ENCODE measurements around the gene CAMK2A. TPM values are rescaled to one million over a fixed set of nuclear protein-coding genes. Genes with fewer than 3 reads are reported as not detected.

Gene CAMK2A
- total and polyA plus RNA-seq, 2 donors (not counting 1 experiment from before 2014, with no cell fraction given), result 2.1 to 3.1 TPM

DNA sequence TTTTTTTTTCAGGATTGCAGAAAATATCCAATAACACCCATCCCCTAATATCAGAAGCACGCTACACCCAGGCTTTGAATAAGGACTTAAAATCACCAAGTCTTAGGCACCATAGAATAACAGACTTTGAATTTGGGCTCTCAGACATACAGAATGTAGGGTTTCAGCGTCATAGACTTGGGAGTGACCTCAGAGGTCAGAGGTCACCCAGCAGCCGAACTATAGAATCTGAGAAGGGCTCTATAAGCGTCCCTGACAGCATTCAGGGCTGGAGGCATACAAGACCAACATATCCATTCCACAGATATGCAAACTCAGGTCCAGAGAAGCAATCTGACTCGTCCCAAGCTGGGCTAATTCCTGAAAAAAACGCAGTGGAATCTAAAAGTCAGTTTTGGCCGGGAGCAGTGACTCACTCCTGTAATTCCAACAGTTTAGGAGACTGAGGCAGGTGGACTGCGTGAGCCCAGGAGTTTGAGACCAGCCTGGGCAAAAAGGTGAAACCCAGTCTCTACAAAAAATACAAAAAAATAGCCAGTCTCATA, 65.0 kb downstream of the CAMK2A start:
- TF ChIP-seq EZH2 (IDR thresholded peaks at IDR 0.05; ENCODE audit: low read length, missing control alignments), result no peak
- TF ChIP-seq, protein P1, sequence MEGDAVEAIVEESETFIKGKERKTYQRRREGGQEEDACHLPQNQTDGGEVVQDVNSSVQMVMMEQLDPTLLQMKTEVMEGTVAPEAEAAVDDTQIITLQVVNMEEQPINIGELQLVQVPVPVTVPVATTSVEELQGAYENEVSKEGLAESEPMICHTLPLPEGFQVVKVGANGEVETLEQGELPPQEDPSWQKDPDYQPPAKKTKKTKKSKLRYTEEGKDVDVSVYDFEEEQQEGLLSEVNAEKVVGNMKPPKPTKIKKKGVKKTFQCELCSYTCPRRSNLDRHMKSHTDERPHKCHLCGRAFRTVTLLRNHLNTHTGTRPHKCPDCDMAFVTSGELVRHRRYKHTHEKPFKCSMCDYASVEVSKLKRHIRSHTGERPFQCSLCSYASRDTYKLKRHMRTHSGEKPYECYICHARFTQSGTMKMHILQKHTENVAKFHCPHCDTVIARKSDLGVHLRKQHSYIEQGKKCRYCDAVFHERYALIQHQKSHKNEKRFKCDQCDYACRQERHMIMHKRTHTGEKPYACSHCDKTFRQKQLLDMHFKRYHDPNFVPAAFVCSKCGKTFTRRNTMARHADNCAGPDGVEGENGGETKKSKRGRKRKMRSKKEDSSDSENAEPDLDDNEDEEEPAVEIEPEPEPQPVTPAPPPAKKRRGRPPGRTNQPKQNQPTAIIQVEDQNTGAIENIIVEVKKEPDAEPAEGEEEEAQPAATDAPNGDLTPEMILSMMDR (conservative IDR thresholded peaks at IDR 0.05 in 1 of 2, IDR thresholded peaks at IDR 0.05 in 1 of 2; ENCODE audit: low read depth in 1 of 2, low read length in 2 of 2), result no peak
- no peaks in the 10 kb centered on the region for H3K79me2 ChIP-seq (ENCODE audit: control insufficient read depth, insufficient read depth, low read length)
- H3K27ac ChIP-seq (ENCODE audit: insufficient read depth, low read length), result no peak overlapping the region
- no peaks in the 10 kb centered on the region for H3K27me3 ChIP-seq (ENCODE audit: control insufficient read depth, insufficient read depth, low read length)
- no peak overlapping the region for H3K4me2 ChIP-seq (ENCODE audit: extremely low read depth, insufficient read depth, low read length)
- no peaks in the 10 kb centered on the region for H3K4me1 ChIP-seq (ENCODE audit: control insufficient read depth, extremely low read depth, insufficient read depth, low read length)
- H3K4me3 ChIP-seq (replicated peaks in 1 of 4; ENCODE audit: control extremely low read depth in 1 of 4, insufficient read depth in 1 of 4, low read depth in 3 of 4, low read length in 4 of 4), result no peak overlapping the region
- H3K36me3 ChIP-seq (ENCODE audit: control insufficient read depth, insufficient read depth, low read length), result no peaks in the 10 kb centered on the region
- peak in 1 of 2 donors; percentile 27 for DNase-seq (ENCODE audit: low read depth in 2 of 2)
- no peak overlapping the region for H3K9ac ChIP-seq (ENCODE audit: insufficient read depth, low read length)
- no peaks in the 10 kb centered on the region for H4K20me1 ChIP-seq (ENCODE audit: control insufficient read depth, extremely low read depth, insufficient read depth, low read length)
- H3K9me3 ChIP-seq (ENCODE audit: control insufficient read depth, insufficient read depth, low read depth, low read length), result no peaks in the 10 kb centered on the region
- H2AFZ ChIP-seq (ENCODE audit: low read length), result no peak overlapping the region

DNA sequence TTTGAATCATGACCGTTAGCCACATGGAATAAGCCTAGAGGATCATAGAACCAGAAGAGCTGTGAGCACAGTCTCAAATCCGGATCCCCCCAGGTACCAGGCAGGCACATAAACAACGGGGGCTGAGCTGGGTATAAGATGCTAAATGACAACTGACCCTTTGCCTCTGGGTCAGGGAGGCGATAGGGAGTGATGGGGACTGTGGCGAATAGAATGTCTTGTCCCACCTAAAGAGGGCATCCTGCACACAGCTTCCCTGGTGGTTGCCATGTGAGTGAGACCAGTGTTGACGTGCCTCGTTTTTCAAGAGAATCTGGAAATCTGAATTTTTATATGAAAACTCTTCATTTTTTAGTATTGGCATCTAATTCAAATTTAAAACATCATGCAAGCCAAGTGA, 66.1 kb downstream of the CAMK2A start:
- Histone ChIP-seq H4K20me1 (ENCODE audit: control insufficient read depth, extremely low read depth, insufficient read depth, low read length) (no peaks in the 10 kb centered on the region), H3K4me3 (replicated peaks in 1 of 4; ENCODE audit: control extremely low read depth in 1 of 4, insufficient read depth in 1 of 4, low read depth in 3 of 4, low read length in 4 of 4) (no peak overlapping the region), H3K79me2 (ENCODE audit: control insufficient read depth, insufficient read depth, low read length) (no peaks in the 10 kb centered on the region), H3K9me3 (ENCODE audit: control insufficient read depth, insufficient read depth, low read depth, low read length) (no peaks in the 10 kb centered on the region), H2AFZ (ENCODE audit: low read length) (no peak overlapping the region), H3K4me1 (ENCODE audit: control insufficient read depth, extremely low read depth, insufficient read depth, low read length) (no peaks in the 10 kb centered on the region), H3K4me2 (ENCODE audit: extremely low read depth, insufficient read depth, low read length) (no peak overlapping the region), H3K36me3 (ENCODE audit: control insufficient read depth, insufficient read depth, low read length) (no peaks in the 10 kb centered on the region), H3K27me3 (ENCODE audit: control insufficient read depth, insufficient read depth, low read length) (no peaks in the 10 kb centered on the region), H3K9ac (ENCODE audit: insufficient read depth, low read length) (no peak overlapping the region), H3K27ac (ENCODE audit: insufficient read depth, low read length) (no peak overlapping the region)
- DNase-seq (ENCODE audit: low read depth in 2 of 2), result no peak
- no peak for TF ChIP-seq EZH2 (IDR thresholded peaks at IDR 0.05; ENCODE audit: low read length, missing control alignments)
- TF ChIP-seq, protein P1 (conservative IDR thresholded peaks at IDR 0.05 in 1 of 2, IDR thresholded peaks at IDR 0.05 in 1 of 2; ENCODE audit: low read depth in 1 of 2, low read length in 2 of 2), result no peak

DNA sequence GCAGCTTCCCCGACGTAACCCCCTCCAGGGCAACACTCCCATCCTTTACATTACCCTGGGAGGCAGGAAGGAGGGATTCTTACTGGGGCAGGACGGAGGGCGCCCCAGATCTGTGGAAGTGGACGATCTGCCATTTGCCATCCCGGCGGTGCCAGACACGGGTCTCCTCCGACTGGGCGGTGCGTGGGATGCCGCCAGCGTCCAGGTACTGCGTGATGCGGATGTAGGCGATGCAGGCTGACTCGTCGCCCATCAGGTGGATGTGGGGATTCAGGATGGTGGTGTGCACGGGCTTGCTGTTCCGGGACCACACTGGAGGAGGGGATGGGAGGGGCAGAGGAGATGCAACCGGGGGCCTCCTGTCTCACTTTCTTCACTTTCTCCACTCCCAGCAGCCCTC, 66.7 kb downstream of the CAMK2A start:
- Histone ChIP-seq H3K4me1 (ENCODE audit: control insufficient read depth, extremely low read depth, insufficient read depth, low read length) (no peaks in the 10 kb centered on the region), H2AFZ (ENCODE audit: low read length) (no peak overlapping the region), H3K27ac (ENCODE audit: insufficient read depth, low read length) (no peak overlapping the region), H3K27me3 (ENCODE audit: control insufficient read depth, insufficient read depth, low read length) (no peaks in the 10 kb centered on the region), H3K9me3 (ENCODE audit: control insufficient read depth, insufficient read depth, low read depth, low read length) (no peaks in the 10 kb centered on the region), H3K79me2 (ENCODE audit: control insufficient read depth, insufficient read depth, low read length) (no peaks in the 10 kb centered on the region), H3K36me3 (ENCODE audit: control insufficient read depth, insufficient read depth, low read length) (no peaks in the 10 kb centered on the region), H4K20me1 (ENCODE audit: control insufficient read depth, extremely low read depth, insufficient read depth, low read length) (no peaks in the 10 kb centered on the region), H3K9ac (ENCODE audit: insufficient read depth, low read length) (no peak overlapping the region), H3K4me3 (replicated peaks in 1 of 4; ENCODE audit: control extremely low read depth in 1 of 4, insufficient read depth in 1 of 4, low read depth in 3 of 4, low read length in 4 of 4) (no peak overlapping the region), H3K4me2 (ENCODE audit: extremely low read depth, insufficient read depth, low read length) (no peak overlapping the region)
- no peak for DNase-seq (ENCODE audit: low read depth in 2 of 2)
- TF ChIP-seq, protein P1 (conservative IDR thresholded peaks at IDR 0.05 in 1 of 2, IDR thresholded peaks at IDR 0.05 in 1 of 2; ENCODE audit: low read depth in 1 of 2, low read length in 2 of 2), result no peak
- TF ChIP-seq EZH2 (IDR thresholded peaks at IDR 0.05; ENCODE audit: low read length, missing control alignments), result no peak

Data from fibroblast of lung (primary cell).